ENCODE measurements around the gene ATP2C1.
"Not testable (repeated sequence)": the region's sequence is repeated elsewhere in the genome, so short reads cannot be mapped to it uniquely, and the experiment has no call there.

The ATP2C1 gene

GRCh38 chr3:130893376-130894129 is at the start of gene ATP2C1:
ATP2C1 (plus strand) TSS chr3:130894084; CDS start chr3:130894770, 686 bp downstream.
- peak; percentile 64 for DNase-seq (ENCODE audit: low read depth, low spot score)
- H3K27ac ChIP-seq: peak within 1 kb of the TSS; percentile 88

- H3K27ac ChIP-seq: no peak overlapping the region
- DNase-seq (ENCODE audit: low read depth, low spot score): no peak
These were observed 49.4 kb upstream of the ATP2C1 start for GRCh38 chr3:130844462-130844861.

GRCh38 chr3:130846181-130846580 is 47.7 kb upstream of the ATP2C1 start:
- no peak for DNase-seq (ENCODE audit: low read depth, low spot score)
- peak overlapping the region; percentile 23 for H3K27ac ChIP-seq

- H3K27ac ChIP-seq: no peak overlapping the region
- DNase-seq (ENCODE audit: low read depth, low spot score): no peak
These were observed 44.8 kb upstream of the ATP2C1 start for GRCh38 chr3:130849091-130849552.

- H3K27ac ChIP-seq: peak overlapping the region; percentile 82
- peak; percentile 90 for DNase-seq (ENCODE audit: low read depth, low spot score)
These were observed 43.7 kb upstream of the ATP2C1 start for GRCh38 chr3:130850044-130850797.

GRCh38 chr3:130850843-130851242 is 43.0 kb upstream of the ATP2C1 start:
- no peak for DNase-seq (ENCODE audit: low read depth, low spot score)

GRCh38 chr3:130851277-130851676 is 42.6 kb upstream of the ATP2C1 start:
- H3K27ac ChIP-seq: peak overlapping the region; percentile 82
- no peak for DNase-seq (ENCODE audit: low read depth, low spot score)

More at GRCh38 chr3:130850843-130851242, 43.0 kb upstream of the ATP2C1 start:
- peak overlapping the region; percentile 82 for H3K27ac ChIP-seq

GRCh38 chr3:130853581-130853980 is 40.3 kb upstream of the ATP2C1 start:
- no peak overlapping the region for H3K27ac ChIP-seq
- DNase-seq (ENCODE audit: low read depth, low spot score): no peak

GRCh38 chr3:130854208-130854864 is 39.5 kb upstream of the ATP2C1 start:
- DNase-seq (ENCODE audit: low read depth, low spot score): no peak
- no peak overlapping the region for H3K27ac ChIP-seq

- no peak for DNase-seq (ENCODE audit: low read depth, low spot score)
- no peak overlapping the region for H3K27ac ChIP-seq
These were observed 36.4 kb upstream of the ATP2C1 start for GRCh38 chr3:130857336-130858026.

GRCh38 chr3:130862130-130862529 is 31.8 kb upstream of the ATP2C1 start:
- DNase-seq (ENCODE audit: low read depth, low spot score); H3K27ac ChIP-seq: not testable (repeated sequence)

GRCh38 chr3:130865489-130865888 is 28.4 kb upstream of the ATP2C1 start:
- no peak for DNase-seq (ENCODE audit: low read depth, low spot score)
- no peak overlapping the region for H3K27ac ChIP-seq

GRCh38 chr3:130866327-130866726 is 27.6 kb upstream of the ATP2C1 start:
- no peak for DNase-seq (ENCODE audit: low read depth, low spot score)
- H3K27ac ChIP-seq: no peak overlapping the region

- DNase-seq (ENCODE audit: low read depth, low spot score): no peak
- no peak overlapping the region for H3K27ac ChIP-seq
These were observed 23.5 kb upstream of the ATP2C1 start for GRCh38 chr3:130870423-130870822.

- no peak overlapping the region for H3K27ac ChIP-seq
- no peak for DNase-seq (ENCODE audit: low read depth, low spot score)
These were observed 17.3 kb upstream of the ATP2C1 start for GRCh38 chr3:130876594-130876993.

- DNase-seq (ENCODE audit: low read depth, low spot score): no peak
These were observed 15.4 kb upstream of the ATP2C1 start for GRCh38 chr3:130878464-130878863.

GRCh38 chr3:130889416-130889946 is 4.4 kb upstream of the ATP2C1 start:
- no peak for DNase-seq (ENCODE audit: low read depth, low spot score)
- H3K27ac ChIP-seq: no peak overlapping the region

More at GRCh38 chr3:130878464-130878863, 15.4 kb upstream of the ATP2C1 start:
- H3K27ac ChIP-seq: no peak overlapping the region

- H3K27ac ChIP-seq: peak overlapping the region; percentile 88
- DNase-seq (ENCODE audit: low read depth, low spot score): no peak
These were observed 1.0 kb upstream of the ATP2C1 start for GRCh38 chr3:130892759-130893375.

Data from epithelial cell of prostate (primary cell).